Smooth muscle cell (in vitro differentiated cells): Measurements from ENCODE around the gene TMEM174. TPM values are rescaled to one million over a fixed set of nuclear protein-coding genes. Genes with fewer than 3 reads are reported as not detected.

Source experiments
- DNase-seq: peaks from one replicate; lab custom pipeline; 2025; ENCODE audit not compliant: unreplicated experiment; lab: John Stamatoyannopoulos, UW
- H2AFZ ChIP-seq: fragments of 200-600 bp; sonication (generic); 2 replicates; pipeline ENCODE4 v1.6.0; 2016; ENCODE audit warnings: antibody characterized with exemption, low read depth, mild to moderate bottlenecking
- H3F3A ChIP-seq: fragments of 200-600 bp; sonication (generic); 2 replicates; pipeline ENCODE4 v1.6.0; 2017; ENCODE audit warnings: antibody characterized with exemption, low read depth
- H3K27ac ChIP-seq: fragments of 200-600 bp; sonication (generic); 2 replicates; pipeline ENCODE4 v1.5.1; 2016; ENCODE audit warnings: low read depth, mild to moderate bottlenecking
- H3K27me3 ChIP-seq: fragments of 200-600 bp; sonication (generic); 2 replicates; pipeline ENCODE4 v1.6.1; 2016; ENCODE audit warnings: low read depth, mild to moderate bottlenecking
- H3K36me3 ChIP-seq: fragments of 200-600 bp; sonication (generic); 2 replicates; pipeline ENCODE4 v1.5.1; 2016; ENCODE audit warnings: low read depth
- H3K4me1 ChIP-seq: fragments of 200-600 bp; sonication (generic); 2 replicates; pipeline ENCODE4 v1.5.1; 2016; ENCODE audit warnings: low read depth
- H3K4me2 ChIP-seq: fragments of 200-600 bp; sonication (generic); 2 replicates; pipeline ENCODE4 v1.6.0; 2016; ENCODE audit warnings: mild to moderate bottlenecking
- H3K4me3 ChIP-seq: fragments of 200-600 bp; sonication (generic); 2 replicates; pipeline ENCODE4 v1.5.1; 2016; ENCODE audit warnings: mild to moderate bottlenecking
- H3K79me2 ChIP-seq: fragments of 200-600 bp; sonication (generic); 2 replicates; pipeline ENCODE4 v1.6.0; 2016; ENCODE audit warnings: low read depth, mild to moderate bottlenecking
- H3K9ac ChIP-seq: fragments of 200-600 bp; sonication (generic); 2 replicates; pipeline ENCODE4 v1.6.0; 2016; ENCODE audit warnings: low read depth
- H3K9me3 ChIP-seq: fragments of 200-600 bp; sonication (generic); replicated peaks from 2 replicates; pipeline ENCODE4 v1.5.1; 2016; ENCODE audit warnings: low read depth
- H4K20me1 ChIP-seq: fragments of 200-600 bp; sonication (generic); 2 replicates; pipeline ENCODE4 v1.6.0; 2016; ENCODE audit warnings: low read depth
- WGBS: methylation state at CpG from one replicate; pipeline ENCODE4 v1.1.7; 2016; ENCODE audit warnings: low lambda C conversion rate; 5-methylcytosine and 5-hydroxymethylcytosine counted together
- polyA plus RNA-seq: library from polyadenylated mRNA; unstranded; fragments of >200 nt; fragmentation: Nextera tagmentation; extraction: Ambion mirVana; gene quantifications from 2 replicates; pipeline ENCODE4 v1.2.1, GENCODE V29; 2016
- total RNA-seq: library from RNA; depleted of rRNA; stranded (reverse); fragments of >200 nt; gene quantifications from 2 replicates; pipeline ENCODE4 v1.2.3, GENCODE V29; 2014
- TF ChIP-seq, protein P1 (sequence below): fragments of 200-600 bp; sonication (generic); IDR thresholded peaks from 2 replicates; pipeline ENCODE4 v1.5.1; 2017; ENCODE audit warnings: borderline replicate concordance, mild to moderate bottlenecking, antibody characterized with exemption; ENCODE audit not compliant: insufficient read depth, poor library complexity, severe bottlenecking

Gene TMEM174
- total and polyA plus RNA-seq, 2 experiments from 2014 or later = not detected

DNA sequence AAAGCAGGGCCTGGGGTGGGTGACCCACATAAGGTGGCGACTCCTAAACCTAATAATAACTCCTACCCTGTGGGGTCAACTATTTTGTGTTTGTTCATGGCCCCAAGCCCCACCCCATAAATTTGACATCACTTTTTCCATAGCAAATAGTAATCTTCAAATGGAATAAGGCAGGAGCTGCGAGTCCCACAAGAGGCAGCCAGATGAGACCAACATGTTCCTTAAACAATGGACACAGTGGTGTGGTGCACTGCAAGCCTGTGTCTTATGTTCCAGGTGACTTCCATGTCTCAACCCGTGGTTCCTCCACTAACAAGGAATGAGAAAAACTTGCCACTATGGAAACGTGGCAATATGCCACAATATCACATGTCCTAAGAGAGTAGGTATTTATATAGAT, 20.6 kb downstream of the TMEM174 start:
- Histone ChIP-seq H3K27ac (no peak overlapping the region), H2AFZ (no peak overlapping the region), H3K9ac (no peak overlapping the region), H3K79me2 (no peaks in the 10 kb centered on the region), H3K4me1 (no peaks in the 10 kb centered on the region), H3K4me2 (no peak overlapping the region), H3K9me3 (no peaks in the 10 kb centered on the region), H3K36me3 (no peaks in the 10 kb centered on the region), H4K20me1 (no peaks in the 10 kb centered on the region), H3K27me3 (peaks cover 7% of the 10 kb centered on the region), H3K4me3 (no peak overlapping the region), H3F3A (no peaks in the 10 kb centered on the region)
- DNase-seq = no peak
- TF ChIP-seq, protein P1, sequence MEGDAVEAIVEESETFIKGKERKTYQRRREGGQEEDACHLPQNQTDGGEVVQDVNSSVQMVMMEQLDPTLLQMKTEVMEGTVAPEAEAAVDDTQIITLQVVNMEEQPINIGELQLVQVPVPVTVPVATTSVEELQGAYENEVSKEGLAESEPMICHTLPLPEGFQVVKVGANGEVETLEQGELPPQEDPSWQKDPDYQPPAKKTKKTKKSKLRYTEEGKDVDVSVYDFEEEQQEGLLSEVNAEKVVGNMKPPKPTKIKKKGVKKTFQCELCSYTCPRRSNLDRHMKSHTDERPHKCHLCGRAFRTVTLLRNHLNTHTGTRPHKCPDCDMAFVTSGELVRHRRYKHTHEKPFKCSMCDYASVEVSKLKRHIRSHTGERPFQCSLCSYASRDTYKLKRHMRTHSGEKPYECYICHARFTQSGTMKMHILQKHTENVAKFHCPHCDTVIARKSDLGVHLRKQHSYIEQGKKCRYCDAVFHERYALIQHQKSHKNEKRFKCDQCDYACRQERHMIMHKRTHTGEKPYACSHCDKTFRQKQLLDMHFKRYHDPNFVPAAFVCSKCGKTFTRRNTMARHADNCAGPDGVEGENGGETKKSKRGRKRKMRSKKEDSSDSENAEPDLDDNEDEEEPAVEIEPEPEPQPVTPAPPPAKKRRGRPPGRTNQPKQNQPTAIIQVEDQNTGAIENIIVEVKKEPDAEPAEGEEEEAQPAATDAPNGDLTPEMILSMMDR = no peak
- 86% methylated on average over 4 of the region's 4 CpGs for WGBS

DNA sequence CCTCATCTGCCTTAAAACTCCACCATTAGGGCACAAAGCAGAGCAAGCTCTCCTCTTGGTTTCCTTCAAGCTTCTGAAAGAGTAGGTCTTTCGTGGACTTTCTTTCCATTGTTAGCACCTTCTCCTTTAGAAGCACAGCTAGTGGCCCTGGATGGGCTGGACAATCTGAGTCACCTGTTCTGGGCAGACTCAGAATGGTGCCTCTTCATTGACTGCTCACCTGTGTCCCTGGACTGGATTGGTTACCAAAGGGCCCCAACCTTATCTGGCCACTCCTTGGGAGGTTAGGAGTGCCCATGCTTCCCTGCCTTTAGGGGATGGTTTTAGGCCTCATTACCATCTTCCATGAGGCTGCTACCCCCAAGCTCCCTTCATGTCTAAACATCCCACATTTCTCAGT, 23.2 kb downstream of the TMEM174 start:
- Histone ChIP-seq H4K20me1 (no peaks in the 10 kb centered on the region), H3K4me1 (no peaks in the 10 kb centered on the region), H2AFZ (no peak overlapping the region), H3K4me3 (no peak overlapping the region), H3K4me2 (no peak overlapping the region), H3K27ac (no peak overlapping the region), H3K79me2 (no peaks in the 10 kb centered on the region), H3K9me3 (no peaks in the 10 kb centered on the region), H3K27me3 (peaks cover 7% of the 10 kb centered on the region), H3K36me3 (no peaks in the 10 kb centered on the region), H3K9ac (no peak overlapping the region), H3F3A (no peaks in the 10 kb centered on the region)
- 88% methylated on average over 1 of the region's 1 CpG for WGBS
- DNase-seq = no peak
- TF ChIP-seq, protein P1 = no peak

DNA sequence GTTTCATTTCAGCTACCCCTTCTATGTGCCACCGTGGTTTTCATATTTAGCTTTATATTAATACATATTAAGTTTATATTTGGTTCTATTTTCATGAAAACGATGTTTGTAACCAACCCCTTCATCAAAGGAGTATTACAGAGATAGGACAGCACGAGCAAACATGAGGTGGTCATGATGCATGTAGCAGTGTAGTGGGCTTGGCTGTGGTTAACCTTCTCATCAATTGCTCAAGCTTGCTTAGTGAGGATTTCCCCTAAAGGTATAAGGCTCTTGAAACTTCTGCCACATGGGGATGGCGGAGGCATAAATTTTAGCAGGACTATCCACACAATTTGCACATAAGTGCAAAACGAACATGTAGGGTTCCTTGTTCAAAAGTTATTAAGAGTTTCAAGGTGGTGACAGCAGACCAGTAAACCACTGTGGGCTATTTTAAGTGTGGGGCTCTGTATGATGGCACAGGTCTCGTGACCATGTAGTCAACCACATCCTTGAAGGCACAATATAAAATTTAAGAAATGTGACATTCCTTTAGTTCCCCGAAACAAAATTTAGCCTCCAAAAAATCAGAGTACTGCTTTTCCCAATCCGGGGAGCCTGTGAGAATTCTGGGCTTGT, 24.8 kb downstream of the TMEM174 start:
- Histone ChIP-seq H3F3A (no peaks in the 10 kb centered on the region), H3K36me3 (no peaks in the 10 kb centered on the region), H3K4me2 (no peak overlapping the region), H3K4me3 (no peak overlapping the region), H3K4me1 (peaks cover 9% of the 10 kb centered on the region), H2AFZ (no peak overlapping the region), H3K27me3 (peaks cover 7% of the 10 kb centered on the region), H3K27ac (no peak overlapping the region), H3K9me3 (no peaks in the 10 kb centered on the region), H3K9ac (no peak overlapping the region), H3K79me2 (no peaks in the 10 kb centered on the region), H4K20me1 (no peaks in the 10 kb centered on the region)
- DNase-seq = no peak
- TF ChIP-seq, protein P1 = no peak
- 91% methylated on average over 8 of the region's 8 CpGs for WGBS
